NOMO-1 treated with DMSO at 0.1 percent for 48 hours (cell line): ENCODE results near the gene ANKRD12.
"Not testable (repeated sequence)": the region's sequence is repeated elsewhere in the genome, so short reads cannot be mapped to it uniquely, and the experiment has no call there.

Source experiments
- DNase-seq: peaks from one replicate; lab custom pipeline; 2025; ENCODE audit not compliant: unreplicated experiment; lab: John Stamatoyannopoulos, UW

The ANKRD12 gene

GRCh38 chr18:9226463-9226862 is 89.9 kb downstream of the ANKRD12 start:
- DNase-seq, result no peak

GRCh38 chr18:9231852-9232486 is 95.4 kb downstream of the ANKRD12 start:
- DNase-seq, result no peak

DNA sequence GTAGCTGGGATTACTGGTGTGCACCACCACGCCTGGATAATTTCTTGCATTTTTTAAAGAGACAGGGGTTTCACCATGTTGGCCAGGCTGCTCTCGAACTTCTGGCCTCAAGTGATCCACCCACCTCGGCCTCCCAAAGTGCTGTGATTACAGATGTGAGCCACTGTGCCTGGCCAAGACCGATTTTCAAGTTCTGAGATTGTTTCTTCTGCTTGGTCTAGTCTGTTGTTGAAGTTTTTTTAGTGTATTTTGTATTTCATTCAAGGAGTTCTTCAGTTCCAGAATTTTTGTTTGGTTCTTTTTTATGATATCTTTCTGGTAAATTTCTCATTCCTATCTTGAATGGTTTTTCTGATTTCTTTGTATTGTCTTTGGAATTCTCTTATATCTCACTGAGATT is 96.4 kb downstream of the ANKRD12 start:
- DNase-seq, result no peak

- no peak for DNase-seq
Observed at GRCh38 chr18:9233771-9234440, 97.3 kb downstream of the ANKRD12 start.

GRCh38 chr18:9234528-9234927 is 97.9 kb downstream of the ANKRD12 start:
- no peak for DNase-seq

DNA sequence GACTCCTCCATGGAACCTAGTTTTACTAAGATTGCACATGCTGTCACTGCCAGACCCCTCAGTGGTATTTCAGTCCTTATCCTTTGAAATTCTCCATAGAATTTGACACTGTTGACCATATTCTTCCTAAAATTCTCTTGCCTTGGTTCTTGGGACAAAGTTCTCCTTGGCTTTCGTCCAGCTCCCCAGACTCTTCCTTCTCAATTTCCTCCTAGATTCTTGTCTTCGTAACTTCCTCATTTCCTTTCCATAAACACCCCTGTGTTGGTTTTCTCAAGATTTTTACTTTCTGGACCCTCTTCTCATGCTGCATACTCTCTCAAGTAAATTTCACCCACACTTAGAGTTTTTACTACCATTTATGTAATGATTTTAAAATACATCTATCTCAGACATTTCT is 101.4 kb downstream of the ANKRD12 start:
- DNase-seq, result no peak

GRCh38 chr18:9239720-9240119 is 103.1 kb downstream of the ANKRD12 start:
- no peak for DNase-seq

DNA sequence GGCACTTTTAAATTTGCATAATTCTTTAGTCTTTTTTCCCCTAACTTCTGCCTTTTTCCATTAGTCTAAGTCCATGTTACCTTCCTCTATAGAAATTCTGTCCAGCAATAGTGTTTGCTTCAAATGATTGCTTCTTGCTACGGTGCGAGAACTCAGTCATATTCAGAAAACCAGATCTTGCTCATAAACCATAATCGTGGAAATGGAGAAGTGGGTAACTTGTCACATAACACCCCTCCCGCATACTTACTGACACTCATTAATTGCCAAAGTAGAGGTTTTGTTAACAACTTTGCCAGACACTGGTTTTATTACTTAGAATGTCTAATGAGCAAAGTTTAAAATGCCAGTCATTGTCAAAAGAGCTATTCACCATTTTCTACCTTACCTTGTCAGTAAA is 103.7 kb downstream of the ANKRD12 start:
- peak; percentile 86 for DNase-seq

GRCh38 chr18:9243029-9243428 is 106.4 kb downstream of the ANKRD12 start:
- DNase-seq, result peak; percentile 61

- DNase-seq, result no peak
Observed at GRCh38 chr18:9244376-9244775, 107.8 kb downstream of the ANKRD12 start.

- DNase-seq, result no peak
Observed at GRCh38 chr18:9248661-9249060, 112.1 kb downstream of the ANKRD12 start.

DNA sequence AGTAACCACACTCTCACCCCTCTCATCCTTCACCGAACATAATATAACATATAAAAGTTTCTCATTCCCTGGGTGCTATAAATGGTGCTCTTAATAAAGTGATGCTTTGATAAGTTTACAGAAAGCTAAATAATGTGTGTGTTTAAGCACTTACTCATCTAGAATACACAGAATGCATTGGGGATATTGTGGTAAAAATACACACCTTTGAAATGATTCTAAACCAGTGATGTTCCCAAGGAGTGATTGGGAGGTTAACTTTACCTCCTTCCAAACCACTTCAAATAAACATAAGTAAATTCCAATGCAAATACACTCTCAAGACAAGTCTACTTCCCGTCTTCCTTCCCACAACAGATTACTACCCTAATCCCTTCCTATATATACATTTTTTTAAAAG is 112.7 kb downstream of the ANKRD12 start:
- no peak for DNase-seq

GRCh38 chr18:9259173-9259572 is 122.6 kb downstream of the ANKRD12 start:
- DNase-seq, result no peak

- no peak for DNase-seq
Observed at GRCh38 chr18:9260388-9261380, 124.1 kb downstream of the ANKRD12 start.

GRCh38 chr18:9263264-9263663 is 126.7 kb downstream of the ANKRD12 start:
- DNase-seq, result no peak

- not testable (repeated sequence) for DNase-seq
Observed at GRCh38 chr18:9264797-9265196, 128.2 kb downstream of the ANKRD12 start.

- DNase-seq, result no peak
Observed at GRCh38 chr18:9273221-9273620, 136.6 kb downstream of the ANKRD12 start.

DNA sequence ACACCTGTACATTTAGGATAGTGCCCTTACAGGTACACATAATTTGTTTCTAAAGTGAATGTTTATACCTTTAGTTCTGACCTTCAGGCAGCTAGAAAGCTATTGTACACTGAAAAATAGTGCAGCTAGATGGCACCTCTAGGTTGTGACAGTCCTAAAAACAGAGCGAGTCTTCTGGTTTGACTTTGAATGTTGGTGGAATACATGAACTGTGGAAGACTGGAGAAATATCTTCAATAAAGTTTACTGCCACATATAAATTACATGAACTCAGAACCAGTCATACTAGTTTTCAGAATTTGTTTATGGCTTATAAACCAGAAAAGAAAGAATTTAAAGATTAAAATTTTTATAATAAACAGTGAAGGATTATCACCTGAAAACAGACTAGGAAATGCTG is 139.3 kb downstream of the ANKRD12 start:
- no peak for DNase-seq

DNA sequence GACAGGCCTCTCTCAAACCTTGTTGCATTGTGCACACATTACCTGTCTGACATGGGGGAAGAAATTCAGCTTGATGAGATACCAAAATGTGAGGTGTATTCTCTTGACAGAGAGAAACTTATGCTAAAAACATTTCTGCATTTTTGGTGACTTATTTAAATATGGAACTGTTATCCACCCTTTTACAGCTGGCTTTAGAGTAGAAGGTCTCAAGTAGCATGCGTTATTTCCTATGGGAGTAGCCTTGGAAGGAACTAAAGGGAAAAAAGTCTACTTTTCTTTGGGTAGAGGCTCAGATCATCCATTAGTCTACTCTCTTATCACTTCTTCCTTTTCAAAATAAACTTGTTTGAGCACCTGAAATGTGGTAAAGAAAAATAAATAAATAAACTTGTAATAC is 141.4 kb downstream of the ANKRD12 start:
- no peak for DNase-seq

DNA sequence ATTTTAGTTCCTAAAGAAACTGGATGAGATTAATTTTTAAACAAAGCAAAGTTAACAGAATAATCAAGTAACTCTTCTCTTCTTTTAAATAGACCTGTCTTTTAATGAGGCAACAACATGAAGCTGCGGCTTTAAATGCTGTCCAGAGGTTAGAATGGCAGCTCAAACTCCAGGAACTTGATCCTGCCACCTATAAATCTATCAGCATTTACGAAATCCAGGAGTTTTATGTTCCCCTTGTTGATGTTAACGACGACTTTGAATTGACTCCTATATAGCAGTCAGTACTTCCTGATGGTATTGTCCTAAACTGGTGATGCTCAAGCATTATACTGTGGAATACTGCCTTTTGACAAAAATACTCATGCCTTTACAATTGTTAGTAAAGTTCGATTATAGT is 144.3 kb downstream of the ANKRD12 start:
- DNase-seq, result no peak

GRCh38 chr18:9281780-9282179 is 145.2 kb downstream of the ANKRD12 start:
- no peak for DNase-seq

- no peak for DNase-seq
Observed at GRCh38 chr18:9283791-9284190, 147.2 kb downstream of the ANKRD12 start.
